Fibroblast of lung (primary cell): Measurements from ENCODE around the gene ZBTB7C. TPM values are rescaled to one million over a fixed set of nuclear protein-coding genes. Genes with fewer than 3 reads are reported as not detected.

ENCODE experiments used
- DNase-seq, 2 donors: peaks; one replicate each; pipeline versions ENCODE4 v3.0.0 to v3.0.0-alpha.2; 2010; ENCODE audit warnings: low read depth in 2 of 2
- H2AFZ ChIP-seq: 2 replicates; pipeline ENCODE4 v1.5.1; 2012; ENCODE audit warnings: low read length, control low read depth, inconsistent platforms
- H3K27ac ChIP-seq: 2 replicates; pipeline ENCODE4 v1.5.1; 2011; ENCODE audit warnings: low read length, control low read depth; ENCODE audit not compliant: insufficient read depth
- H3K27me3 ChIP-seq: 2 replicates; pipeline ENCODE4 v1.5.1; 2011; ENCODE audit warnings: mild to moderate bottlenecking, low read length; ENCODE audit not compliant: control insufficient read depth, insufficient read depth
- H3K36me3 ChIP-seq: 2 replicates; pipeline ENCODE4 v1.5.1; 2011; ENCODE audit warnings: low read length; ENCODE audit not compliant: control insufficient read depth, insufficient read depth
- H3K4me1 ChIP-seq: 2 replicates; pipeline ENCODE4 v1.5.1; 2011; ENCODE audit warnings: low read length; ENCODE audit not compliant: control insufficient read depth, insufficient read depth; ENCODE audit errors: extremely low read depth
- H3K4me2 ChIP-seq: 2 replicates; pipeline ENCODE4 v1.5.1; 2011; ENCODE audit warnings: low read length, control low read depth; ENCODE audit not compliant: insufficient read depth; ENCODE audit errors: extremely low read depth
- H3K4me3 ChIP-seq, 4 experiments: fragments of 200-600 bp in 1 of 4; sonication (generic) in 1 of 4; replicated peaks in 1 of 4; 2 replicates each; pipeline ENCODE4 v1.5.1; 2011 to 2016; ENCODE audit warnings: low read length in 4 of 4, low read depth in 3 of 4, mild to moderate bottlenecking in 3 of 4, control low read depth in 2 of 4, inconsistent platforms in 1 of 4, mixed read lengths in 1 of 4; ENCODE audit not compliant: insufficient read depth in 1 of 4; ENCODE audit errors: control extremely low read depth in 1 of 4
- H3K79me2 ChIP-seq: 2 replicates; pipeline ENCODE4 v1.5.1; 2012; ENCODE audit warnings: mild to moderate bottlenecking, low read length, inconsistent platforms; ENCODE audit not compliant: control insufficient read depth, insufficient read depth
- H3K9ac ChIP-seq: 2 replicates; pipeline ENCODE4 v1.5.1; 2011; ENCODE audit warnings: mild to moderate bottlenecking, low read length, control low read depth; ENCODE audit not compliant: insufficient read depth
- H3K9me3 ChIP-seq: 2 replicates; pipeline ENCODE4 v1.5.1; 2012; ENCODE audit warnings: low read depth, low read length; ENCODE audit not compliant: control insufficient read depth, insufficient read depth
- H4K20me1 ChIP-seq: 2 replicates; pipeline ENCODE4 v1.5.1; 2011; ENCODE audit warnings: low read length; ENCODE audit not compliant: control insufficient read depth, insufficient read depth; ENCODE audit errors: extremely low read depth
- EZH2 ChIP-seq: IDR thresholded peaks from 2 replicates; pipeline ENCODE4 v1.5.1; 2012; ENCODE audit warnings: low read length, control low read depth, mild to moderate bottlenecking; ENCODE audit errors: missing control alignments
- polyA plus RNA-seq, 2 donors: library from polyadenylated mRNA; depleted of rRNA in 1 of 2; stranded (reverse) in 1 of 2; unstranded in 1 of 2; fragments of >200 nt; gene quantifications; 2 replicates each; pipeline ENCODE4 v1.2.1, GENCODE V29; 2011 to 2012; ENCODE audit warnings: missing spikeins in 1 of 2
- total RNA-seq: library from RNA; depleted of rRNA; stranded (reverse); fragments of >200 nt; gene quantifications from 2 replicates; pipeline ENCODE4 v1.2.1, GENCODE V29; 2014
- TF ChIP-seq, protein P1 (sequence below), 2 donors: IDR thresholded peaks in 1 of 2; conservative IDR thresholded peaks in 1 of 2; 1 replicate in 1 of 2; 2 replicates in 1 of 2; pipeline ENCODE4 v1.5.1; 2011 to 2012; ENCODE audit warnings: low read length in 2 of 2, control low read depth in 1 of 2, inconsistent platforms in 1 of 2, low read depth in 1 of 2, mild to moderate bottlenecking in 1 of 2

The ZBTB7C gene
- total and polyA plus RNA-seq, 2 donors (not counting 1 experiment from before 2014, with no cell fraction given): 0.19 to 0.33 TPM

DNA sequence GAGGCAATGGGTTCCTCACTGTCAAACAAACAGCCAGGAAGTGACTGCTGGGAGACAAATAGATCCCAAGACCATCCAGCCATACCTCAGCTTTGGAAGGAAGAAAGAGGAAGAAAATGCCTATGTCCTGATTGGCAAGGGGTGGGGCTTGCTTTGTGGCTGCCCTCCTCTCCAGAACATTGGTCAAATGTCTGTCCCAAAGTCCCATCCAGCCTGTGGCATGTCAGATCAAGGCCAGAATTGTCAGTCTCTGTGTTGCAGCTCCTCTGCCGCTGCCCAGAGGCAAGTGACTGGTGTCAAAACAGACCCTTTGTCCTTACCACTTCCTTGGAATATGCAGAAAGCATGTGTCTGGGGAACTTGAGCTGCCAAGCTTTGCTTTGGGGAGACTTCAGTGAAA lies 415.8 kb downstream of the ZBTB7C start:
- TF ChIP-seq, protein P1, sequence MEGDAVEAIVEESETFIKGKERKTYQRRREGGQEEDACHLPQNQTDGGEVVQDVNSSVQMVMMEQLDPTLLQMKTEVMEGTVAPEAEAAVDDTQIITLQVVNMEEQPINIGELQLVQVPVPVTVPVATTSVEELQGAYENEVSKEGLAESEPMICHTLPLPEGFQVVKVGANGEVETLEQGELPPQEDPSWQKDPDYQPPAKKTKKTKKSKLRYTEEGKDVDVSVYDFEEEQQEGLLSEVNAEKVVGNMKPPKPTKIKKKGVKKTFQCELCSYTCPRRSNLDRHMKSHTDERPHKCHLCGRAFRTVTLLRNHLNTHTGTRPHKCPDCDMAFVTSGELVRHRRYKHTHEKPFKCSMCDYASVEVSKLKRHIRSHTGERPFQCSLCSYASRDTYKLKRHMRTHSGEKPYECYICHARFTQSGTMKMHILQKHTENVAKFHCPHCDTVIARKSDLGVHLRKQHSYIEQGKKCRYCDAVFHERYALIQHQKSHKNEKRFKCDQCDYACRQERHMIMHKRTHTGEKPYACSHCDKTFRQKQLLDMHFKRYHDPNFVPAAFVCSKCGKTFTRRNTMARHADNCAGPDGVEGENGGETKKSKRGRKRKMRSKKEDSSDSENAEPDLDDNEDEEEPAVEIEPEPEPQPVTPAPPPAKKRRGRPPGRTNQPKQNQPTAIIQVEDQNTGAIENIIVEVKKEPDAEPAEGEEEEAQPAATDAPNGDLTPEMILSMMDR (conservative IDR thresholded peaks at IDR 0.05 in 1 of 2, IDR thresholded peaks at IDR 0.05 in 1 of 2; ENCODE audit: low read depth in 1 of 2, low read length in 2 of 2): no peak
- TF ChIP-seq EZH2: no peak
- no peaks in the 10 kb centered on the region for H3K9me3 ChIP-seq
- no peak for DNase-seq
- H3K4me2 ChIP-seq: no peak overlapping the region
- no peak overlapping the region for H2AFZ ChIP-seq
- H3K4me3 ChIP-seq: no peak overlapping the region
- H3K27me3 ChIP-seq: no peaks in the 10 kb centered on the region
- no peaks in the 10 kb centered on the region for H3K79me2 ChIP-seq
- H3K4me1 ChIP-seq: no peaks in the 10 kb centered on the region
- H3K9ac ChIP-seq: no peak overlapping the region
- H3K27ac ChIP-seq: no peak overlapping the region
- H3K36me3 ChIP-seq: no peaks in the 10 kb centered on the region
- no peaks in the 10 kb centered on the region for H4K20me1 ChIP-seq

DNA sequence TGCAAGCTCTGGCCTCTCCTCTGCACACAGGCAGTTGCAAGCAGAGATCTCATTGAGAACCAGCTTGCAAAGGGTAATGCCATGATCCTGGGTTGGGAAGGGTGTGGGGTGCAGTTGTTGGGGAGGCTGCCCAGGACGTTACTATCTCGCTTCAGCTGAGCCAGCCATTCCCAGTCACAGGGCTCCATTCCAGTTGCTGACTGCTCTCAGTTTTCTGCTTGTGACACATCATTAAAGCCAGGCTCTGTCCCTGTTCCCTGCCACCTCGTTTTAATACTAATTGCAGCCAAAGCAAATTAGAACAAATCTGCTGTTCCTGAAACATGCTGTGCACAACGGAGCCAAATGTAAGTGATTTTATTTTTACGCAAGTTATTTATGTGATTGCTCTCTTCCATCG lies 416.2 kb downstream of the ZBTB7C start:
- TF ChIP-seq, protein P1 (conservative IDR thresholded peaks at IDR 0.05 in 1 of 2, IDR thresholded peaks at IDR 0.05 in 1 of 2; ENCODE audit: low read depth in 1 of 2, low read length in 2 of 2): no peak
- no peak for TF ChIP-seq EZH2

GRCh38 chr18:47992266-47992665 lies 416.9 kb downstream of the ZBTB7C start:
- H3K4me3 ChIP-seq: no peak overlapping the region
- no peak for TF ChIP-seq EZH2
- TF ChIP-seq, protein P1 (conservative IDR thresholded peaks at IDR 0.05 in 1 of 2, IDR thresholded peaks at IDR 0.05 in 1 of 2; ENCODE audit: low read depth in 1 of 2, low read length in 2 of 2): no peak

More for the DNA sequence above, 416.2 kb downstream of the ZBTB7C start:
- Histone ChIP-seq H3K27ac (no peak overlapping the region), H3K36me3 (no peaks in the 10 kb centered on the region), H2AFZ (no peak overlapping the region), H4K20me1 (no peaks in the 10 kb centered on the region), H3K4me2 (no peak overlapping the region), H3K79me2 (no peaks in the 10 kb centered on the region), H3K4me1 (no peaks in the 10 kb centered on the region), H3K27me3 (no peaks in the 10 kb centered on the region), H3K9ac (no peak overlapping the region), H3K4me3 (no peak overlapping the region), H3K9me3 (no peaks in the 10 kb centered on the region)
- no peak for DNase-seq

More at GRCh38 chr18:47992266-47992665, 416.9 kb downstream of the ZBTB7C start:
- Histone ChIP-seq H3K27ac (no peak overlapping the region), H3K79me2 (no peaks in the 10 kb centered on the region), H3K9ac (no peak overlapping the region), H3K9me3 (no peaks in the 10 kb centered on the region), H2AFZ (no peak overlapping the region), H3K36me3 (no peaks in the 10 kb centered on the region), H3K4me2 (no peak overlapping the region), H3K27me3 (no peaks in the 10 kb centered on the region), H4K20me1 (no peaks in the 10 kb centered on the region), H3K4me1 (no peaks in the 10 kb centered on the region)
- no peak for DNase-seq
